Activated CD4-positive, alpha-beta T cell treated with anti-CD3 and anti-CD28 coated beads, Interleukin-2, amount 10 ng/mL, durations not matched to agents 24 days and 14 days (primary cell): ENCODE data around the gene SUCLG2. TPM values are rescaled to one million over a fixed set of nuclear protein-coding genes. Genes with fewer than 3 reads are reported as not detected.

Experiments used
- DNase-seq: peaks from one replicate; pipeline ENCODE4 v3.0.0; 2022
- H3K27ac Mint-ChIP-seq: one replicate; pipeline ENCODE4 v1.8.0; 2022; ENCODE audit warnings: mild to moderate bottlenecking, mixed read lengths
- H3K27me3 Mint-ChIP-seq: one replicate; pipeline ENCODE4 v1.8.0; 2022; ENCODE audit warnings: mixed read lengths
- H3K36me3 Mint-ChIP-seq: one replicate; pipeline ENCODE4 v1.8.0; 2022; ENCODE audit warnings: low read depth, mild to moderate bottlenecking, mixed read lengths
- H3K4me1 Mint-ChIP-seq: one replicate; pipeline ENCODE4 v1.8.0; 2021; ENCODE audit warnings: mixed read lengths
- H3K4me3 Mint-ChIP-seq: one replicate; pipeline ENCODE4 v1.8.0; 2022; ENCODE audit warnings: mild to moderate bottlenecking, moderate library complexity, mixed read lengths
- H3K9me3 Mint-ChIP-seq: one replicate; pipeline ENCODE4 v1.8.0; 2021; ENCODE audit warnings: mixed read lengths
- intact Hi-C: fragments of 100-400 bp; cut with micrococcal nuclease; formaldehyde crosslinking; loops from one replicate; pipeline ENCODE4 v1.15.1; 2023
- total RNA-seq: library from RNA; stranded (reverse); gene quantifications from 2 replicates; pipeline ENCODE4 v1.2.3, GENCODE V29; 2022

SUCLG2 gene
- total RNA-seq, 1 donor from 2014 or later = 33.2 TPM

DNA sequence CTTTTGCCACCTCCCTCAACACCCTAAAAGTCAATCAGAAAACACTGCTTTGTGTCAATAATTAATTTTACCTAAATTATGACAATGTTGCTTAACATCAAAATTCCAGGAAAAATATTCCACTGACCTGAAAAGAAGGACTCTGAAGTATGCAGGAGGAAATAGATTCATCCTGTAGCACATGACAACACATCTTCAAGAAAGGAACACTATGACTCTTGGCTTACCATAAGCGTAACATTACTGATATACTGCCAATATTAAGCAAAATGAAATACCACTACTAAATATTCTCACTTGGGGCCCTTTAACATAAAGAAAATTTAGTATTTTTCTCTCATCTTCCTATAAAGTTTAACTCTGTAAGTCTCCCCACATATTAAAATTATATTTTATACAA, 9.6 kb downstream of the SUCLG2 start:
- DNase-seq = no peak
- H3K4me3 Mint-ChIP-seq = no peak overlapping the region
- H3K4me1 Mint-ChIP-seq = peaks cover 16% of the 10 kb centered on the region
- H3K36me3 Mint-ChIP-seq = peaks cover 45% of the 10 kb centered on the region
- no peak overlapping the region for H3K27ac Mint-ChIP-seq
- no peaks in the 10 kb centered on the region for H3K9me3 Mint-ChIP-seq
- intact Hi-C loops = no loop called here
- H3K27me3 Mint-ChIP-seq = no peaks in the 10 kb centered on the region

DNA sequence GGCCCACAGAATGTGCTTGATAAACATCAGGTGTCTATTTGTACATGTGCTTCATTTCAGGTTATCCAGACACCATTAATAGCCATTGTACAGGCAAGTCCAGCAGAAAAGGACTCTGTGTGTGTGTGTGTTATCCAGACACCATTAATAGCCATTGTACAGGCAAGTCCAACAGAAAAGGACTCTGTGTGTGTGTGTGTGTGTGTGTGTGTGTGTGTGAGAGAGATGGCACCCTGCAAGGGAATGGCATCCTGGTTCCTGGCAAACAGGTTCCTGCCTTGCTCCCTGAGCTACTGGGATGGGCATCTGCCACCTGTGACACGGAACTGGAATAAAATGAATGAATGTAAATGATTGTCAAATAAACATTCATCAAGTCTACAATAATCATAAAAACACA, 11.7 kb downstream of the SUCLG2 start:
- peaks cover 11% of the 10 kb centered on the region for H3K4me1 Mint-ChIP-seq
- H3K36me3 Mint-ChIP-seq = peaks cover 35% of the 10 kb centered on the region
- H3K4me3 Mint-ChIP-seq = no peak overlapping the region
- intact Hi-C loops = no loop called here
- H3K27ac Mint-ChIP-seq = no peak overlapping the region
- no peaks in the 10 kb centered on the region for H3K9me3 Mint-ChIP-seq
- no peak for DNase-seq
- H3K27me3 Mint-ChIP-seq = no peaks in the 10 kb centered on the region

DNA sequence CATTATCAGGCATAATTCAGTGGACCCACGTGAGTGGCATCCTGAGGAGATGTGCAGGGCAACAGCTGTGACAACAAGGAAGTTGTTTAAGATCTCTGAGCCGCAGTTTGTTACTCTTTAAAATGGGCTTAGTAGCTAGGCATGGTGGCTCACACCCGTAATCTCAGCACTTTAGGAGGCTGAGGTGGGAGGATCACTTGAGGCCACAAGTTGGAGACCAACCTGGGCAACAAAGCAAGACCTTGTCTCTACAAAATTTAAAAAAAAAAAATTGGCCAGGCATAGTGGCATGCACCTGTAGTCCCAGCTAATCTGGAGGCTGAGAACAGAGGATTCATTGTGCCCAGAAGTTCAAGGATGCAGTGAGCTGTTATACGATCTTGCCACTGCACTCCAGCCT, 12.2 kb downstream of the SUCLG2 start:
- no peak overlapping the region for H3K27ac Mint-ChIP-seq
- no peaks in the 10 kb centered on the region for H3K9me3 Mint-ChIP-seq
- no peaks in the 10 kb centered on the region for H3K27me3 Mint-ChIP-seq
- peaks cover 13% of the 10 kb centered on the region for H3K4me1 Mint-ChIP-seq
- H3K4me3 Mint-ChIP-seq = no peak overlapping the region
- intact Hi-C loops = no loop called here
- peaks cover 35% of the 10 kb centered on the region for H3K36me3 Mint-ChIP-seq
- no peak for DNase-seq

DNA sequence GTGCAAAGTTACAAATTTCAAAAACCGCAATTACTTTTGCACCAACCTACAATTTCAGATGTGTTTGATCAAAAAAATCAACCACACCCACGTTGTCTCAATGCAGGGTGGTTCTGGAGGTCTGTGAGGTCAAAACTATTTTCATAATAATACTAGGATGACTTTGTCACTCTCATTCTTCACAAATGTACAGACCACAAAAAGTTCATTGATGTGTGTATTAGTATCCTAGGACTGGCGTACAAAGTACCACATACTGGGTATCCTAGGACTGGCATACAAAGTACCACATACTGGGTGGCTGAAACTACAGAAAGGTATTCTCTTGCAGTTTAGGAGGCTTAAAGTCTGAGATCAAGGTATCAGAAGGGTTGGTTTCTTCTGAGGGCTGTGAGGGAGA, 13.0 kb downstream of the SUCLG2 start:
- Mint-ChIP-seq H3K36me3 (peaks cover 34% of the 10 kb centered on the region), H3K27ac (no peak overlapping the region), H3K4me3 (no peak overlapping the region), H3K9me3 (no peaks in the 10 kb centered on the region), H3K27me3 (no peaks in the 10 kb centered on the region), H3K4me1 (peaks cover 13% of the 10 kb centered on the region)
- DNase-seq = no peak
- intact Hi-C loops = no loop called here

DNA sequence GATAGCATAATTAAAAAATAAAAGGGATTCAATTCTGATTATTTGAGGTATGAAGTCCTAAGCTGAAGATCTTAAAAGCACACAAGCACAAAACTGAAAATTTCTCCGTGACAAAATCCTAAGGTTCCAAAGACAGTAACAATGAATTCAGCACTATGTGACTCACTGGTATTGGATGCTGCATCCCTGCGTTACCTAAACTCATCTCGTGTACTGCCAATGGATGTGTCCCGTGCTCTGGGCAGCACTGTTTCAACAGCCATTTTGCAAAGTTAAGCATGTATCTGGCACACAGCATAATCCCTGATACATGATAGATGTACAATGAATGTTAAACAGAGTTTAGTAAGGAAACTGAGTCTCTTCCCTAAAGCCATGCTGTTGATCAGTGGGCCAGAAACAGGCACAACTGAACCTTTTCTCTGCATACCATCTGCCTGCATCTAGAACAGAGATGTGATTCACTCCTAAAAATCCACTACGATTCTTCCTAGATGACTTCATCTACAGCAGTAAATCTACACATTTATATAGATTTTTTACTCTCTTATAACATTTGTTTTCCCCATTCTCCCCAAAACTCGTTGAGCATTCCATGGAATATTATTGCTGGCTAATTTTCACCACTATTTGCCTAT, 14.3 kb downstream of the SUCLG2 start:
- no peaks in the 10 kb centered on the region for H3K27me3 Mint-ChIP-seq
- H3K27ac Mint-ChIP-seq = no peak overlapping the region
- peaks cover 34% of the 10 kb centered on the region for H3K36me3 Mint-ChIP-seq
- DNase-seq = no peak
- H3K4me1 Mint-ChIP-seq = peaks cover 22% of the 10 kb centered on the region
- intact Hi-C loops = no loop called here
- no peak overlapping the region for H3K4me3 Mint-ChIP-seq
- no peaks in the 10 kb centered on the region for H3K9me3 Mint-ChIP-seq

DNA sequence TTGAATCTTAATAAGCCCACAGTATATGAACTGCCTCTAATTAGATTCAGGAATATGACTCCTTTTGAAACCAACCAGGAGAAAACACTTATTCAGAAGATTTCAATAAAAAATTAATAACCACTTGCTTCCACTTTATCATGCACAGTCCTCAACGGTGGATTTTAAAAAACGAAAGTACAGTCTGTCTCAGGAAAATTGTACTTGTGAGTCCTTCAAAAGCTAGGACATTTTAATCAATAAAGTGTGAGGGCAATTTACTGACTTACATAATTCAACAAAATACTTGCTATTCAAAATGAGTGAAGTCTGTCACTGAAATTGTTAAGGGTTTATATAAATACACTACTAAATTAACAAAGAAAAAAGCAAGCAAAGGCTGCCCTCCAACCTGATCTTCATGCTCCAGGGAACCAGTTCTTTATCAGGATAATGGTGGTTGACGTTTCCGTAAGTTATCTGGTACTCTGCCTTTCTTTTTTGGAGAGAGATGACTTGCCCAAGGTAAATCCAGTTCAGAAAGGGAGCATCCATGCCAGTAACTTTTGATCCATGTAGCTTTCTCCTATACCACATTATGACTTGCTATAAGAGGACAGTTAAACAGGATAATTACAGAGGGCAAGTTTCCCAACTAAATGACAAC, 17.0 kb downstream of the SUCLG2 start:
- no peak for DNase-seq
- no peaks in the 10 kb centered on the region for H3K9me3 Mint-ChIP-seq
- H3K27ac Mint-ChIP-seq = no peak overlapping the region
- peaks cover 26% of the 10 kb centered on the region for H3K4me1 Mint-ChIP-seq
- H3K4me3 Mint-ChIP-seq = no peak overlapping the region
- peaks cover 30% of the 10 kb centered on the region for H3K36me3 Mint-ChIP-seq
- H3K27me3 Mint-ChIP-seq = no peaks in the 10 kb centered on the region
- intact Hi-C loops = no loop called here

DNA sequence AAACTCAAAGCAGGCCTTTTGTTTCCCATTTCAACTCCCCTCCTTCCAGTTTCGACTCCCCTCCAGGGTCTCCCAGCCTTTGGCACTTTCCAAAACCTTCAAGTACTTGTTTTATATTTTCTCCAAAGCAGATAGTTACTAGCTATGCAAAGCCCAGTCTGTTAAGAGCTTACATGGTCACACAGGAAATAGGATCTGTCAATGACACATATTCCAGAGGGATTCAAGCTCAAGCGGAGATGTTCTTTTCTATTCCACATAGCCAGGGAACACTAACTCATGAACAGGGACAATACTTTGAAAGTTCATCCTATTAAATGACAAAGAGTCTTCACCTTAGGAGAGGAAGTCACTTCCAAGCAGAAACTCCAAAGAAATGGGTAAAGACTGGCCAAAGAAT, 18.6 kb downstream of the SUCLG2 start:
- H3K4me1 Mint-ChIP-seq = peaks cover 27% of the 10 kb centered on the region
- H3K27ac Mint-ChIP-seq = peak overlapping the region; percentile 66
- H3K9me3 Mint-ChIP-seq = no peaks in the 10 kb centered on the region
- peaks cover 30% of the 10 kb centered on the region for H3K36me3 Mint-ChIP-seq
- H3K27me3 Mint-ChIP-seq = no peaks in the 10 kb centered on the region
- DNase-seq = no peak
- intact Hi-C loops = loop anchor here (1.0 kb wide), 1 partner anchor 19 kb away; no protein-coding TSS in a partner anchor
- no peak overlapping the region for H3K4me3 Mint-ChIP-seq

DNA sequence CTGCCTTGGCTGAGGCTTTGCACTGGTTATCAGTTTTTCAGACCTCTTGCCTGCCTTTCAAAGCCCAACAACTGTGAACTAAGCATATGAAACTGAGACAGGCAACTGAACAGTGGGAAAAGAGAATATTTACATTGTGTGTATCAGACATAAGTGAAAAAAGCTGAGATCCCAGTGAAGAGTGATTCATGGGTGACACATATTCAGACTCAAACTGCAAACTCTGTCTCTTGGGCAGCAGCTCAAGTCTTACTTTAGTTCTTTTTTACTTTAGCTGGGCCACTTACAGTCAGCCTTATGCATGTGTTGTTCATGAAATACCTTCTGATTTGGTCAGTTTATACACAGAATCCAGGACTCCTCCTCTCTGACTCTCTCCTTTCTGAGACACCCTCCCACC, 19.2 kb downstream of the SUCLG2 start:
- Mint-ChIP-seq H3K4me1 (peaks cover 26% of the 10 kb centered on the region), H3K4me3 (no peak overlapping the region), H3K27me3 (no peaks in the 10 kb centered on the region), H3K36me3 (peaks cover 33% of the 10 kb centered on the region), H3K9me3 (no peaks in the 10 kb centered on the region), H3K27ac (peak overlapping the region; percentile 66)
- DNase-seq = no peak
- intact Hi-C loops = loop anchor here (1.0 kb wide), 1 partner anchor 20 kb away; no protein-coding TSS in a partner anchor

DNA sequence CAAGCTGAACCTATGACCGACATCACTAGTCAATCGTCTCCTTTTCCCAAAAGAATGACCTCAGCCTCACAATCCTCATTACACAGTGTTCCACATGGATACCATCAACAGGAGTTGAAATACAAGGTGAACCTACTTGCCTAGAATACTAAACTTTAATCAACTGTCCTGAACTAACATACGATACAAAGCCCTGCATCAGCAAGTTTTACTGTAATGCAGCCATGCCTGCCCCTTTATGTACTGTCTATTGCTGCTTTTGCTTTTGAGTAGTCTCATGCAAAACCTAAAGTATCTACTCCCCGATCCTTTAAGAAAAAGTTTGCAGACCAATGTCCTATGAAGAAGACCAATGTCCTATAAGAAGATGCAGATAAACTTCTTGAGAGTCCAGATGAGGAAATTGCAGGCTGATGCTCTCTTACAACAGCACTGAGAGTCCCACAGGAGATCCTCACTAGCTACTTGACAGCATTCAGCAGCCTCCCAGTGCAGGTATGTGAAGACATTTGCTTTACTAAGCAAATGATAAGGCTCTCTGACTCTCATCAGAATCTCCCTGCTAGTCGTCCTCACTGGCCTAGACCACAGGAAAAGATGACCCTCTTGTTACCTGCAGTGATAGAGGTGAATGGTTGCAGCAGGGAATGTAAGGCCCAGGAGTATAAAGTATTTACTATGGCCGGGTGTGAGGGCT, 23.6 kb downstream of the SUCLG2 start:
- H3K27me3 Mint-ChIP-seq = no peaks in the 10 kb centered on the region
- no peak overlapping the region for H3K4me3 Mint-ChIP-seq
- peaks cover 16% of the 10 kb centered on the region for H3K4me1 Mint-ChIP-seq
- peaks cover 35% of the 10 kb centered on the region for H3K36me3 Mint-ChIP-seq
- H3K9me3 Mint-ChIP-seq = no peaks in the 10 kb centered on the region
- intact Hi-C loops = no loop called here
- no peak for DNase-seq
- no peak overlapping the region for H3K27ac Mint-ChIP-seq

DNA sequence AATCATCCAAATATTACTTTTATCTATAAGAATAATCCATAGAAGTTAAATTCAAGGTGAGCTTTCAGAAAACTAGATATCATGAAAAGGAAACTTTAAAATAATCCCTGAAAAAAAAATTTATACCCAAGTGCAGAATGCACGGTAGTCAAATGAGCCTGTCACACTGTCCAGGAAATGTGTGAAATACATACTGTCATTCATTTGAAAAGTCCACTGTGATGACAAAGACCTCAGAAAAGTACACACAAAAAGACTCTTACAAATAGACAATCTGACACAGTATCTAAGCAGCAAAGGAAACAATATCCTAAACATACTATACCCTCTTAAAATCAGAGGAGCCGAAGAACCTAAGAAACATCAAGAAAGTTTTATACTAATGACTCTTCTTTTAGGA, 29.7 kb downstream of the SUCLG2 start:
- intact Hi-C loops = no loop called here
- no peak overlapping the region for H3K4me3 Mint-ChIP-seq
- peak overlapping the region; percentile 7 for H3K27ac Mint-ChIP-seq
- H3K27me3 Mint-ChIP-seq = no peaks in the 10 kb centered on the region
- DNase-seq = no peak
- H3K4me1 Mint-ChIP-seq = peaks cover 13% of the 10 kb centered on the region
- no peaks in the 10 kb centered on the region for H3K9me3 Mint-ChIP-seq
- H3K36me3 Mint-ChIP-seq = peaks cover 47% of the 10 kb centered on the region

DNA sequence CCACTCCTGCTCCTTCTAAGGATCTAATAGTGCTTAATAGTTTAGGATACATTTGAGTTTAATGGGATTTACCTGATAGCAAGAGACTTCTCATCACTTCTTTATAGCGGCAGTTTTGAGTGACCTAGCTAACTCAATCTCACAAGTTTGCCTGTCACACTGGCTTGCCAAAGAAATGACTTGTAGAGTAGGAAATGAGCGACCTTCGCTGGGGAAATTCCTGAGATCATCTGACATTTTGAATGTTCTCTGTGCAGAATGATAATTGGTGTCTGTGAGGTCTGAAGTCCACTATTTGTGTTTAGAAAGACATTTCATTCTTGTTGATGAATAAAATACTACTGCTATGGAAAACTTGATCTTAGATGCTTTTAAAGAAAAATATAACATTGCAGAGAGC, 30.3 kb downstream of the SUCLG2 start:
- H3K9me3 Mint-ChIP-seq = no peaks in the 10 kb centered on the region
- H3K36me3 Mint-ChIP-seq = peaks cover 52% of the 10 kb centered on the region
- H3K4me3 Mint-ChIP-seq = no peak overlapping the region
- intact Hi-C loops = no loop called here
- H3K27me3 Mint-ChIP-seq = no peaks in the 10 kb centered on the region
- peak overlapping the region; percentile 54 for H3K27ac Mint-ChIP-seq
- H3K4me1 Mint-ChIP-seq = peaks cover 13% of the 10 kb centered on the region
- no peak for DNase-seq

DNA sequence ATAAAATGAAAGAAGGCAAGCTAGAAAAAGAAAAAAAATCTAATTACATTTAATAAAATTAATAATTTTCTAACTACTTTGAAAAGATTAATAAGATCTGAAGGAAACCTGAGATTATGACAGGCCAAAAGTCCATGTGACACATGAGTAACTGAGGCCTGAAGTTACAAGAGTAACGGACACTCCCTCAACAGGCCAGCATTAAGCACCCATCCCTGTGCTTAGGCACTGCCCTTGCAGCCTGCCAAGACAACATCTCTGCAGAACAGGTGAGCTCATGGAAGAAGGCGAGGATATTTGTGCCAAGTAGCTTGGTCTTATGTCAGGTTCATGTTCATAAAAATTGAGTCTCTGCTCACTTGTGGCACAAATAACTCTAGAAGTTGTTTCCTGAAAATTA, 31.8 kb downstream of the SUCLG2 start:
- intact Hi-C loops = no loop called here

DNA sequence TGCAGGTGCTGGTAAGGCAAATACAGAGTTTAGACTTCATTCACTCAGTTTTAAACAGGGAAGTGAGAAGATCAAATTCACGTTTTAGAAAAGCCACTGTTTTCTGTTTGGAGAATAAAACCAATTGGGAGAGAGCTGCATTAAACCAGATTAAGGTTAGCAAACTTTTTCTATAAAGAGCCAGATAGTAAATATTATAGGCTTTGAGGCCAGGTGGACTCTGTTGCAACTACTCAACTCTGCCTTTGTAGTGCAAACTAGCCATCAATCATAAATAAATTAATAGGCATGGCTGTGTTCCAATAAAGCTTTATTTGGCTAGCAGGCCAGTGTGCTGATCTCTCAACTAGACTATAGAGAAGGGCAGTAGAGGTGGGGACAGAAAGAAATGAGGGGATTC, 33.5 kb downstream of the SUCLG2 start:
- no peak overlapping the region for H3K4me3 Mint-ChIP-seq
- no peak for DNase-seq
- intact Hi-C loops = no loop called here
- peaks cover 13% of the 10 kb centered on the region for H3K4me1 Mint-ChIP-seq
- H3K36me3 Mint-ChIP-seq = peaks cover 52% of the 10 kb centered on the region
- peaks cover 4% of the 10 kb centered on the region for H3K9me3 Mint-ChIP-seq
- no peaks in the 10 kb centered on the region for H3K27me3 Mint-ChIP-seq
- no peak overlapping the region for H3K27ac Mint-ChIP-seq

More for the DNA sequence above, 31.8 kb downstream of the SUCLG2 start:
- no peaks in the 10 kb centered on the region for H3K9me3 Mint-ChIP-seq
- no peak overlapping the region for H3K4me3 Mint-ChIP-seq
- H3K27ac Mint-ChIP-seq = no peak overlapping the region
- peaks cover 49% of the 10 kb centered on the region for H3K36me3 Mint-ChIP-seq
- H3K27me3 Mint-ChIP-seq = no peaks in the 10 kb centered on the region
- no peak for DNase-seq
- peaks cover 13% of the 10 kb centered on the region for H3K4me1 Mint-ChIP-seq

DNA sequence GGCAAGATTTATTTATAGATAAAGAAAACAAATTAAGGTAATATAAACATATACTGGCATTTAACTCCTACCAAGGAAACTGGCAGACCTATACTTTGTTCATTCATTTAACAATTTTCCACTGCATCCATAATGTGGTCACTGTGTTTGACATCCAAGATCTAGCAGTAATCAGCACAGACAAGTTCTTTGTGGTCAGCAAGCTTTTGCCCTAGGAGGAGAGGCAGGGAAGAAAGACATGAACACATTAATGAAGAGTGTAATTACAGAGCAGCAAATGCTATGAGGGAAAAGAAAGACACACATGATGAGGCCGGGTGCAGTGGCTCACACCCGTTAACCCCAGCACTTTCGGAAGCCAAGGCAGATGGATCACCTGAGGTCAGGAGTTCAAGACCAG, 34.4 kb downstream of the SUCLG2 start:
- Mint-ChIP-seq H3K27ac (no peak overlapping the region), H3K9me3 (peaks cover 5% of the 10 kb centered on the region), H3K4me1 (peaks cover 10% of the 10 kb centered on the region), H3K36me3 (peaks cover 56% of the 10 kb centered on the region), H3K27me3 (no peaks in the 10 kb centered on the region), H3K4me3 (no peak overlapping the region)
- intact Hi-C loops = no loop called here
- no peak for DNase-seq
